ENCODE data around the gene SAMD4B. TPM values are rescaled to one million over a fixed set of nuclear protein-coding genes. Genes with fewer than 3 reads are reported as not detected.
A peak's percentile ranks its signal among the peaks of the same experiment; 100 is the strongest.

Gene SAMD4B
- total and polyA plus RNA-seq, 7 experiments from 2014 or later, result 7.3 to 84.6 (median 64.0) TPM

DNA sequence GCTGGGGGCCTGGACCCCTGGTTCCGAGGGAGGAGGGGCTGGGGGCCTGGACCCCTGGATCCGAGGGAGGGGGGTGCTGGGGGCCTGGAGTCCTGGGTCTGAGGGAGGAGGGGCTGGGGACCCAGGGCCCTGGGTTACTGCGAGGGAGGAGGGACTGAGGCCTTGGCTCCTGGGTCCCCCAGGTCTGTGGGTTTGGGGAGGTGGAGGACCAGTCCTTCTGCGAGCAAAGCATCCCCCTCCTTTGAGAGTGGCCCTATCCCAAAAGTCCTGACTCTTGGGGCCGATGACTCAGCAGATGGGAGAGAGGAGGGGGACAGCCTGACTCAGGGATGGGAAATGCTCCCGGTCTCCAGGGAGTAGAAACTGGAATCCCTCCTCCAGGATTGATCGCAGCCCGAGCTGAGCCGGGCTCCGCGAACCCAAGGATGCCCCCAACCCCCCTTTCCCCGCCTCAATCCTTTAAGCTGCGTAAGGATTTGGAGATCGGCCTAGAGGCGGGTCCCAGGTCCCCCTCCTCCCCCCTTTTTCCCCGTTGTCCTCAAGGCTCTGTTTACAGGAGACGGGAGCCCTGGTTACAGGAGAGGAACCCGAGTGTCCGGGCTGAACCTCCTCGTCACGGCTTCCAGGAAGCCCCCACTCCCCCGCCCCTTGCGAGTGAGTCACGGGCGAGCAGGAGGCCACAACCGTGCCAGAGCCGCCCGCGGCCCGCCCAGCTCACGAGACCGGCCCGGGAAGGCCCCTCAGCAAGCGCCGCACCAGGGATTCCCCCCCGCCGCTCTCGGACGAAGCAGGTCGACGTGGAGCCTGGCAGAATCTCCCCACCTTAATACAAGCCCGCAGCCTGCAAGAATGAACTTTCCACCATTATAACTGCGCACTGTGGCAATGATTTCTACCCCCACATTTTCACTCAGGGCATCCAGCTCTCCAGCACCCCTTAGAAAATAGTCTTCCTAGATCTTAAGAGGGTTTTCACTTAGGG is 61.4 kb downstream of the SAMD4B start:
- H3K36me3 Mint-ChIP-seq, result peaks cover 9 to 20% (median 13%) of the 10 kb centered on the region in 5 donors
- Histone ChIP-seq H3K4me1 (ENCODE audit: control insufficient read depth in 2 of 2, insufficient read depth in 2 of 2, low read length in 2 of 2) (peaks cover 36 to 60% of the 10 kb centered on the region in 2 donors), H3K36me3 (ENCODE audit: control insufficient read depth in 2 of 3, insufficient read depth in 3 of 3, low read length in 3 of 3) (peaks cover 10 to 20% (median 10%) of the 10 kb centered on the region in 3 experiments), H3K9me3 (ENCODE audit: control insufficient read depth in 2 of 3, low read length in 3 of 3) (no peaks in the 10 kb centered on the region), H3K27me3 (ENCODE audit: control insufficient read depth in 2 of 2, insufficient read depth in 2 of 2, low read length in 2 of 2) (no peaks in the 10 kb centered on the region), H3K4me3 (ENCODE audit: low read length) (peak overlapping the region; percentile 88), H3K27ac (ENCODE audit: low read depth, low read length) (peak overlapping the region; percentile 100)
- POLR2A ChIA-PET, result interaction anchor here (0.7 to 10.1 kb wide), 12 partner anchors 8 to 275 kb away, joined by 3 to 250 read pairs (median 6); partner anchors contain the start of genes GMFG, MED29, PAF1 and PLEKHG2
- CTCF ChIA-PET, result no interaction called here
- H3K4me3 Mint-ChIP-seq, result peak overlapping the region; percentile 63 to 99 (median 86)
- H3K27ac Mint-ChIP-seq, result peak overlapping the region; percentile 87 to 99 (median 96)
- peak; percentile 71 to 98 (median 81) for DNase-seq
- intact Hi-C loops (cut with micrococcal nuclease), result loop anchor here in 1 of 2 donors (2.0 kb wide), 1 partner anchor 553 kb away; no protein-coding TSS in a partner anchor
- peak; percentile 57 for ATAC-seq
- H3K9me3 Mint-ChIP-seq, result peaks cover 0 to 12% (median 0%) of the 10 kb centered on the region in 11 donors
- peaks cover 0 to 3% (median 0%) of the 10 kb centered on the region in 5 donors for H3K27me3 Mint-ChIP-seq
- peaks cover 33 to 72% (median 58%) of the 10 kb centered on the region in 7 donors for H3K4me1 Mint-ChIP-seq

GRCh38 chr19:39405261-39405957 is 63.2 kb downstream of the SAMD4B start:
- CTCF ChIA-PET, result interaction anchor here (0.7 to 4.3 kb wide), 2 partner anchors 8 to 14 kb away, joined by 3 to 50 read pairs; partner anchors contain the start of gene MED29
- Histone ChIP-seq H3K27ac (ENCODE audit: low read depth, low read length) (peak overlapping the region; percentile 100), H3K27me3 (ENCODE audit: control insufficient read depth in 2 of 2, insufficient read depth in 2 of 2, low read length in 2 of 2) (no peaks in the 10 kb centered on the region), H3K4me3 (ENCODE audit: low read length) (peak overlapping the region; percentile 100), H3K9me3 (ENCODE audit: control insufficient read depth in 2 of 3, low read length in 3 of 3) (no peaks in the 10 kb centered on the region), H3K36me3 (ENCODE audit: control insufficient read depth in 2 of 3, insufficient read depth in 3 of 3, low read length in 3 of 3) (peaks cover 12 to 23% (median 14%) of the 10 kb centered on the region in 3 experiments), H3K4me1 (ENCODE audit: control insufficient read depth in 2 of 2, insufficient read depth in 2 of 2, low read length in 2 of 2) (peaks cover 39 to 53% of the 10 kb centered on the region in 2 donors)
- H3K4me1 Mint-ChIP-seq, result peaks cover 26 to 64% (median 45%) of the 10 kb centered on the region in 7 donors
- POLR2A ChIA-PET, result interaction anchor here (0.6 to 9.5 kb wide), 12 partner anchors 7 to 563 kb away, joined by 3 to 193 read pairs (median 5); partner anchors contain the start of genes GMFG, MED29, PAF1 and RPS16
- H3K27me3 Mint-ChIP-seq, result peaks cover 0 to 3% (median 0%) of the 10 kb centered on the region in 5 donors
- ATAC-seq, result no peak
- peak in 5 of 9 donors; percentile 31 to 50 (median 39) for DNase-seq
- peak overlapping the region; percentile 88 to 99 (median 97) for H3K27ac Mint-ChIP-seq
- intact Hi-C loops (cut with micrococcal nuclease), result no loop called here
- peaks cover 0 to 16% (median 0%) of the 10 kb centered on the region in 11 donors for H3K9me3 Mint-ChIP-seq
- peak overlapping the region; percentile 89 to 99 (median 92) for H3K4me3 Mint-ChIP-seq
- H3K36me3 Mint-ChIP-seq, result peaks cover 13 to 22% (median 17%) of the 10 kb centered on the region in 5 donors

DNA sequence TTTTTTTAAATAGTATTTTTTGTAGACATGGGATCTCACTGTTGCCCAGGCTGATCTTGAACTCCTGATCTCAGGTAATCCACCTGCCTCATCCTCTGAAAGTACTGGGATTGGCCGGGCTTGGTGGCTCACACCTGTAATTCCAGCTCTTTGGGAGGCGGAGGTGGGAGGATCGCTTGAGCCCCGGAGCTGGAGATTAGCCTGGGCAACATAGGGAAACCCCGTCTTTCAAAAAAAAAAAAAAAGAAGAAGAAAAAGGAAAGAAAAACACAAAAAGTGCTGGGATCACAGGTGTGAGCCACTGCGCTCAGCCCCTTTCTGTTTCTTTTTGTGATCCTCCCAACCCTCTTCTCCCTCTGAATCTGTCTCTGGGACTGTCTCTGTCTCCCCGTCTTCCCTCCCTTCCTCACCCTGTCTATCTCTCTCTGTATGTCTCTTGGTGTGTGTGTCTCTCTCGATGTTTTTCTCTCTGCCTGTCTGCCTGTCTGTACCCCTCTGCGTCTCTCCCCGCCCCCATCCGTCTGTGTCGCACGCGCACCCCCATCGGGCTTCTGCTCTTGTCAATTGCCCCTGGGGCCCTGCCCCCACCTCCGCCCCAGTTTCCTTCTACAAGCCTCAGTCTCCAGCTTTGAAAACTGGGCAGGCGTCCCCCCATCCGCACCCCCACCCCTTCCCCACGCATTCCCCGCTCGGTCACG is 63.9 kb downstream of the SAMD4B start:
- Histone ChIP-seq H3K27ac (ENCODE audit: low read depth, low read length) (peak overlapping the region; percentile 100), H3K36me3 (ENCODE audit: control insufficient read depth in 2 of 3, insufficient read depth in 3 of 3, low read length in 3 of 3) (peaks cover 12 to 23% (median 14%) of the 10 kb centered on the region in 3 experiments), H3K27me3 (ENCODE audit: control insufficient read depth in 2 of 2, insufficient read depth in 2 of 2, low read length in 2 of 2) (no peaks in the 10 kb centered on the region), H3K4me3 (ENCODE audit: low read length) (peak overlapping the region; percentile 100), H3K9me3 (ENCODE audit: control insufficient read depth in 2 of 3, low read length in 3 of 3) (no peaks in the 10 kb centered on the region), H3K4me1 (ENCODE audit: control insufficient read depth in 2 of 2, insufficient read depth in 2 of 2, low read length in 2 of 2) (peaks cover 41 to 53% of the 10 kb centered on the region in 2 donors)
- Mint-ChIP-seq H3K27ac (peak overlapping the region; percentile 88 to 99 (median 97)), H3K36me3 (peaks cover 13 to 26% (median 17%) of the 10 kb centered on the region in 5 donors), H3K27me3 (peaks cover 0 to 3% (median 0%) of the 10 kb centered on the region in 5 donors), H3K9me3 (peaks cover 0 to 16% (median 0%) of the 10 kb centered on the region in 11 donors), H3K4me1 (peaks cover 29 to 67% (median 48%) of the 10 kb centered on the region in 7 donors), H3K4me3 (peak overlapping the region; percentile 89 to 99 (median 92))
- ChIA-PET CTCF (interaction anchor here (4.3 kb wide), 1 partner anchor 9 kb away, joined by 50 read pairs; no protein-coding TSS in a partner anchor), POLR2A (interaction anchor here (0.6 to 5.1 kb wide), 9 partner anchors 8 to 71 kb away, joined by 3 to 193 read pairs (median 17); partner anchors contain the start of genes GMFG, MED29, PAF1 and RPS16)
- ATAC-seq (peak; percentile 19), DNase-seq (peak in 7 of 9 donors; percentile 77 to 95 (median 94))
- intact Hi-C loops (cut with micrococcal nuclease), result loop anchor here in 1 of 2 donors (1.0 kb wide), 1 partner anchor 64 kb away; the partner anchor contains the start of gene SAMD4B

GRCh38 chr19:39406656-39407409 is 64.6 kb downstream of the SAMD4B start, which contains the start of gene ZFP36:
Gene ZFP36, plus strand, starts transcription at chr19:39406847. Its CDS starts 58 bp downstream, at chr19:39406905.
- H3K9me3 Mint-ChIP-seq, result peaks cover 0 to 19% (median 0%) of the 10 kb centered on the region in 11 donors
- peaks cover 0 to 3% (median 0%) of the 10 kb centered on the region in 5 donors for H3K27me3 Mint-ChIP-seq
- peak; percentile 82 to 91 (median 86) for DNase-seq
- H3K4me3 ChIP-seq (ENCODE audit: low read length), result peak within 1 kb of the TSS; percentile 100
- peaks cover 12 to 23% (median 14%) of the 10 kb centered on the region in 3 experiments for H3K36me3 ChIP-seq (ENCODE audit: control insufficient read depth in 2 of 3, insufficient read depth in 3 of 3, low read length in 3 of 3)
- H3K9me3 ChIP-seq (ENCODE audit: control insufficient read depth in 2 of 3, low read length in 3 of 3), result no peaks in the 10 kb centered on the region
- ChIA-PET CTCF (interaction anchor here (0.6 to 4.3 kb wide), 2 partner anchors 10 to 354 kb away, joined by 3 to 50 read pairs; no protein-coding TSS in a partner anchor), POLR2A (interaction anchor here (0.5 to 5.1 kb wide), 12 partner anchors 8 to 289 kb away, joined by 3 to 193 read pairs (median 6); partner anchors contain the start of genes GMFG, MED29, PAF1 and RPS16)
- peaks cover 41 to 52% of the 10 kb centered on the region in 2 donors for H3K4me1 ChIP-seq (ENCODE audit: control insufficient read depth in 2 of 2, insufficient read depth in 2 of 2, low read length in 2 of 2)
- H3K27ac Mint-ChIP-seq, result peak within 1 kb of the TSS; percentile 96 to 99 (median 99)
- intact Hi-C loops (cut with micrococcal nuclease), result loop anchor here in 1 of 2 donors (1.0 kb wide), 3 partner anchors 10 to 334 kb away; partner anchors contain the start of gene SAMD4B
- H3K4me3 Mint-ChIP-seq, result peak within 1 kb of the TSS; percentile 89 to 99 (median 94)
- no peaks in the 10 kb centered on the region for H3K27me3 ChIP-seq (ENCODE audit: control insufficient read depth in 2 of 2, insufficient read depth in 2 of 2, low read length in 2 of 2)
- peaks cover 28 to 67% (median 48%) of the 10 kb centered on the region in 7 donors for H3K4me1 Mint-ChIP-seq
- peaks cover 13 to 27% (median 17%) of the 10 kb centered on the region in 5 donors for H3K36me3 Mint-ChIP-seq
- peak within 1 kb of the TSS; percentile 100 for H3K27ac ChIP-seq (ENCODE audit: low read depth, low read length)
- peak; percentile 51 for ATAC-seq

- intact Hi-C loops (cut with micrococcal nuclease), result loop anchor here in 1 of 2 donors (1.0 kb wide), 2 partner anchors 10 to 334 kb away; no protein-coding TSS in a partner anchor
- H3K36me3 Mint-ChIP-seq, result peaks cover 13 to 26% (median 17%) of the 10 kb centered on the region in 5 donors
- H3K4me1 Mint-ChIP-seq, result peaks cover 26 to 66% (median 48%) of the 10 kb centered on the region in 7 donors
- H3K9me3 Mint-ChIP-seq, result peaks cover 0 to 24% (median 0%) of the 10 kb centered on the region in 11 donors
- Histone ChIP-seq H3K4me1 (ENCODE audit: control insufficient read depth in 2 of 2, insufficient read depth in 2 of 2, low read length in 2 of 2) (peaks cover 36 to 47% of the 10 kb centered on the region in 2 donors), H3K27ac (ENCODE audit: low read depth, low read length) (peak overlapping the region; percentile 100), H3K27me3 (ENCODE audit: control insufficient read depth in 2 of 2, insufficient read depth in 2 of 2, low read length in 2 of 2) (no peaks in the 10 kb centered on the region), H3K9me3 (ENCODE audit: control insufficient read depth in 2 of 3, low read length in 3 of 3) (no peaks in the 10 kb centered on the region), H3K4me3 (ENCODE audit: low read length) (peak overlapping the region; percentile 100), H3K36me3 (ENCODE audit: control insufficient read depth in 2 of 3, insufficient read depth in 3 of 3, low read length in 3 of 3) (peaks cover 12 to 23% (median 14%) of the 10 kb centered on the region in 3 experiments)
- H3K27ac Mint-ChIP-seq, result peak overlapping the region; percentile 96 to 99 (median 99)
- no peak for ATAC-seq
- H3K27me3 Mint-ChIP-seq, result peaks cover 0 to 6% (median 0%) of the 10 kb centered on the region in 5 donors
- DNase-seq, result no peak
- ChIA-PET CTCF (interaction anchor here (0.6 to 4.3 kb wide), 2 partner anchors 10 to 354 kb away, joined by 3 to 50 read pairs; no protein-coding TSS in a partner anchor), POLR2A (interaction anchor here (0.5 to 5.1 kb wide), 11 partner anchors 9 to 289 kb away, joined by 3 to 193 read pairs (median 4); partner anchors contain the start of genes EID2, GMFG, MED29 and PAF1)
- peak overlapping the region; percentile 89 to 99 (median 94) for H3K4me3 Mint-ChIP-seq
Observed at GRCh38 chr19:39407410-39407659, 65.1 kb downstream of the SAMD4B start.

Data from naive thymus-derived CD4-positive, alpha-beta T cell (primary cell).